ENCODE data around the gene RGS7. TPM values are rescaled to one million over a fixed set of nuclear protein-coding genes. Genes with fewer than 3 reads are reported as not detected.

Gene RGS7
- total RNA-seq, 4 donors from 2014 or later: not detected

- TF ChIP-seq POLR2A (IDR thresholded peaks at IDR 0.05) (no peak), CTCF (IDR thresholded peaks at IDR 0.05 in 4 of 5, conservative IDR thresholded peaks at IDR 0.05 in 1 of 5) (no peak)
- Histone ChIP-seq H3K4me1 (no peaks in the 10 kb centered on the region), H3K36me3 (no peaks in the 10 kb centered on the region), H3K9me3 (no peaks in the 10 kb centered on the region), H3K4me3 (no peak overlapping the region), H3K27me3 (no peaks in the 10 kb centered on the region), H3K27ac (no peak overlapping the region)
- intact Hi-C loops (cut with DNase I; ENCODE audit: low total_unique reads) (no loop called here), in situ Hi-C loops (cut with MboI; ENCODE audit: low sequenced_read_pairs in 4 of 4) (no loop called here)
- DNase-seq: no peak
- no peak for ATAC-seq
These were observed 332.2 kb downstream of the RGS7 start for GRCh38 chr1:241024834-241025233.

- Histone ChIP-seq H3K36me3 (no peaks in the 10 kb centered on the region), H3K27me3 (no peaks in the 10 kb centered on the region), H3K4me3 (no peak overlapping the region), H3K27ac (no peak overlapping the region), H3K4me1 (no peaks in the 10 kb centered on the region), H3K9me3 (no peaks in the 10 kb centered on the region)
- in situ Hi-C loops (cut with MboI; ENCODE audit: low sequenced_read_pairs in 4 of 4) (no loop called here), intact Hi-C loops (cut with DNase I; ENCODE audit: low total_unique reads) (no loop called here)
- DNase-seq (no peak), ATAC-seq (no peak)
- no peak for TF ChIP-seq CTCF (IDR thresholded peaks at IDR 0.05 in 4 of 5, conservative IDR thresholded peaks at IDR 0.05 in 1 of 5)
- no peak for TF ChIP-seq POLR2A (IDR thresholded peaks at IDR 0.05)
These were observed 334.6 kb downstream of the RGS7 start for GRCh38 chr1:241022366-241022765.

- Histone ChIP-seq H3K27ac (no peak overlapping the region), H3K4me1 (no peaks in the 10 kb centered on the region), H3K9me3 (no peaks in the 10 kb centered on the region), H3K36me3 (no peaks in the 10 kb centered on the region), H3K27me3 (no peaks in the 10 kb centered on the region), H3K4me3 (no peak overlapping the region)
- in situ Hi-C loops (cut with MboI; ENCODE audit: low sequenced_read_pairs in 4 of 4) (no loop called here), intact Hi-C loops (cut with DNase I; ENCODE audit: low total_unique reads) (no loop called here)
- DNase-seq (no peak), ATAC-seq (no peak)
- TF ChIP-seq CTCF (IDR thresholded peaks at IDR 0.05 in 4 of 5, conservative IDR thresholded peaks at IDR 0.05 in 1 of 5) (no peak), POLR2A (IDR thresholded peaks at IDR 0.05) (no peak)
These were observed 335.9 kb downstream of the RGS7 start for GRCh38 chr1:241020851-241021697.

GRCh38 chr1:241012708-241013340 is 344.2 kb downstream of the RGS7 start:
- Histone ChIP-seq H3K4me1 (no peaks in the 10 kb centered on the region), H3K27ac (no peak overlapping the region), H3K36me3 (no peaks in the 10 kb centered on the region), H3K4me3 (no peak overlapping the region), H3K27me3 (no peaks in the 10 kb centered on the region), H3K9me3 (no peaks in the 10 kb centered on the region)
- DNase-seq: no peak
- no peak for ATAC-seq
- intact Hi-C loops (cut with DNase I; ENCODE audit: low total_unique reads): no loop called here
- TF ChIP-seq POLR2A (IDR thresholded peaks at IDR 0.05): no peak
- TF ChIP-seq CTCF (IDR thresholded peaks at IDR 0.05 in 4 of 5, conservative IDR thresholded peaks at IDR 0.05 in 1 of 5): no peak
- in situ Hi-C loops (cut with MboI; ENCODE audit: low sequenced_read_pairs in 4 of 4): no loop called here
